NB4 (cell line): ENCODE data around the gene ALDH1A2.

Source experiments
- CTCF ChIP-seq: IDR thresholded peaks from one replicate; pipeline ENCODE4 v1.5.1; 2012; ENCODE audit warnings: low read depth, low read length
- MAX ChIP-seq: IDR thresholded peaks from 2 replicates; pipeline ENCODE4 v1.6.1; 2011; ENCODE audit warnings: low read depth, low read length
- POLR2A ChIP-seq: IDR thresholded peaks from 2 replicates; pipeline ENCODE4 v1.6.1; 2011; ENCODE audit warnings: mild to moderate bottlenecking; ENCODE audit not compliant: insufficient read length; ENCODE audit errors: extremely low read depth

- TF ChIP-seq CTCF, result no peak
- TF ChIP-seq MAX, result no peak
- TF ChIP-seq POLR2A, result no peak
Measured at GRCh38 chr15:58039079-58040035, 26.2 kb downstream of the ALDH1A2 start.
